Activated CD4-positive, alpha-beta T cell treated with anti-CD3 and anti-CD28 coated beads for 4 hours (primary cell): ENCODE results near the gene ADGRG1.

Source experiments
- DNase-seq, 2 donors: peaks; one replicate each; pipeline ENCODE4 v3.0.0-alpha.2; 2020

ADGRG1 gene

GRCh38 chr16:57606847-57607501, 21.5 kb upstream of the ADGRG1 start:
- no peak for DNase-seq

GRCh38 chr16:57607676-57608461, 20.6 kb upstream of the ADGRG1 start:
- DNase-seq = no peak

DNA sequence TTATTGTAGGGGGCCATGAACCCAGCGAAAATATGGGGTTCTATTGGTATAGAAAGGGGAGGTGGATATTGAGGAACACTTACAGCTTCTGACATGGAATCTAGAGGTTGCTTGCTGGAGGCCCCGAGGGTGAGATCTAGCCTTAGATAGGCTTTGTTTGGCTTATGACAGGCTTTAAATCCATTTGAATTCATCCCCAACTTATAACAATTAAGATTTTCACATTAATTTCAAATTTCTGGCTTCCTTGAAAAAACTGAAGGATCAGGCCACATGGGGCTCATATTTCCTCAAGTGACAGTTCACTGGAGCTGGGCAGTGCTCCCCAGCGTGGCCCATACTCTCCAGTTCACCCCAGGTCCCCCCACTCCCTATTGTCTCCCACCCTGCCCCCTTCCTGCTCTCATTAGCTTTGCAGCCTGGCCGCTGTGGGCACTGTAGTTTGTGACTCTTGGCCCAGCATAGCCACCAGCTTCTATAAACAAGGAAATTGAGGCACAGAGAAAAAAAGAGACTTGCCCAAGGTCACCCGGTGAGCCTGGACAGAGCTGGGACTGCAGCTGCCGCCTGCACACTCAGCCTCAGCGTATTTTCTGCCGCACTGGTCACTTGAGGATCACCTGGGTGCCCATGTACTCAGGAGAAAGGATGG, 19.8 kb upstream of the ADGRG1 start:
- DNase-seq = no peak

DNA sequence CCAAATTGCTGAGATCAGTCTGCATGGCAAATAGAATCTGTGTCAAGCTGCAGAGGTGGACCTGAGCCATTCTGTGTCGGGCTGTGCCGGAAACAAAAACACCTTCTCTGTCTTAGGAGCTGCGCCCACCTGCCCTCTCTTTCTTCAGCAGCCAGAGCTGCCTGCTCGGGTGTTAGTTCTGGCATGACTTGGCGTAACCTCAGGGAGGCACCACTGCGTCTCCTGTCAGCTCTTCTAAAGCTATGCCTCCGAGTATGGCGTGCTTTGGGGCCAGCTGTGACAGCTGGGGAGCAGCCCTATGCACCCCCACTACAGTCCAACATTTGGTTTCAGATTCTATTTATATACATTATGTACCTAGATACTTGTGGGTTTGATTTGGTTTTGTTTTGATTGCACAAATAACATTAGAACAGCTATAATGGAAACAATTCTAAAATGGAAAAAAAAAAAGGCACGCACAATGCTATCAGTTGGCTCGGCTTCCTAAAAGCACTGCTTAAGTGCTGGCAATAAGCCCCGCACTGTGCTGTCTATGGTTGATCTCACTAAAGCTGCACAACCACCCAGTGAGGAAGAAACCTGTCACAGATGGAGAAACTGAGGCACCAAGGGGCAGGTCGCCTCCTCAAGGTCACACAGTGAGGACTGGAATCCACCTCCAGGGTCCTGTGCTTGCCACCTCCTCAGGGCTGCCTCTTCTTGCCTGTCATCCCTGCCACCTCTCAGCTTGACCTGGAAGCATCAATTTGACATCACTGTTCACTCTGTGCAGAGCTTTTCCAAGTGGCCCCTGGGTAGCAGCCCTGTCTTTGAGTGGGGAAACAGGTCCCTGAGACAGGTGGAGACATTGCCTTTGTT, 18.7 kb upstream of the ADGRG1 start:
- DNase-seq = peak in 1 of 2 donors; percentile 30

DNA sequence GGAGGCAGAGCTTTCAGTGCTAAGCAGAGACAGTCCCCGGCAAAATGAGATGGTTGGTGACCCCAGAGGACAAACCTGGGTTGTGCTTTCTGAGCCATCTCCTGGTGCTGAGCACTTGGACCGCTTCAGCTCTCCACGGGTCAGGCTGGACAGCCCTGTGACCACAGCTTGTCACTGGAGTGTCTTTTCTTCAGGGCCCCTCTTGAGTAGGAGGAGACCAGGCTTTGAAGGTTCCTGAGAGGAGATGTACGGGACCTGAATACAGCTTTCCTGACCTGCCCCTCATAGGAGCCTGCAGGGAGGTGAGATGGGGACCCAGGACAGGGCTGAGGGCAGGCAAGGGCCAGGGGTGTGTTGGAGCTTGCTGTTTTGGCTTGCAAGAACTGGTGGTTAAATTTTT, 17.8 kb upstream of the ADGRG1 start:
- DNase-seq = no peak

DNA sequence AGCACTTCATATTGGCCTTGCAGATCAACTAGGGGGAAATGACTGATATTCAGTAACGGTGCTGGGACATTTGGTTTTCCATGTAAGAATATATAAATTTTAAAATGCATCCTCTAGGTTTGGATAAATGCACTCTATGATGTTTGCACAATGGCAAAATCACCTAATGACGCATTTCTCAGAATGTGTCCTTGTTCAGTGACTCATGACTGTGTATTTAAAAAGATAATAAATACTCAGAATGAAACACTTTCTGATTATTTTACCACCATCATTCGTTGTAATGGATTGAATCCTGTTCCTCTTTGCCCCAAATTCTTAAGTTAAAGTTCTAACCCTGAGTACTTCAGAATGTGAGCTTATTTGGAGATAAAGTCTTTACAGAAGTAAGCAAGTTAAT, 17.2 kb upstream of the ADGRG1 start:
- no peak for DNase-seq

DNA sequence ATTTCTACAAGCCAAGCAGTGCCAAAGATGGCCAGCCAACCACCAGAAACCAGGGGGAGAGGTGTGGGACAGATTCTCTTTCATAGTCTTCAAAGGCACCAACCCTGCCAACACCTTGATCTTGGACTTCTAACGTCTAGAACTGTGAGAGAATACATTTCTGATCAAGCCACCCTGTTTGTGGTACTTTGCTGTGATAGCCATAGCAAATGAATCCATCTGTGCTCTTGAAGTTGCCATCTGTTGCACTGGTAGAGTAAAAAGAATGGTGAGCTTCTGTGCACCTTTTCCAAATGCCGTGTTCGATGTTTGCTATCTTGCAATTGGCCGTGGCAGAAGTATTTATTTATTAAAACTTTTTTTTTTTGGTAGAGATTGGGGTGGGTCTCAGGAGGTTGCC, 16.7 kb upstream of the ADGRG1 start:
- DNase-seq = no peak

DNA sequence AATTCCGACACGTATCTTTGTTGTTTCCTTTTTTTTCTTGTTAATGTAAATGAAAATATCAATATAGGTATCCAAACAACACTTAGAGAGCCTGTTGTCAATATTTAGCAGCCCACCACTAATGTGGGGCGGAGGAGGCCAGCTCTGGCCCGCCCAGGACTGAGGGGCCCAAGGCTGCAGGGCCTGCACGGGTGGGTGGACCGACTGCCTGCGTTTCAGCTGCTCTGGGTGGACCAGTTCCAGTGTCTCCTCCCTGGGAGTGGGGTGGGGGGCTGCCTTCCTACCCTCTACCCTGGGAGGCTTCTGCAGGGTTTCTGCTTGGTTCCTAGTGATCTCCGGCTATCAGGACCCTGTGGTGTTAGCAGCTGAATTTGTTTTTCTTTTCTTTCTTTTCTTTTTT, 15.9 kb upstream of the ADGRG1 start:
- no peak for DNase-seq

DNA sequence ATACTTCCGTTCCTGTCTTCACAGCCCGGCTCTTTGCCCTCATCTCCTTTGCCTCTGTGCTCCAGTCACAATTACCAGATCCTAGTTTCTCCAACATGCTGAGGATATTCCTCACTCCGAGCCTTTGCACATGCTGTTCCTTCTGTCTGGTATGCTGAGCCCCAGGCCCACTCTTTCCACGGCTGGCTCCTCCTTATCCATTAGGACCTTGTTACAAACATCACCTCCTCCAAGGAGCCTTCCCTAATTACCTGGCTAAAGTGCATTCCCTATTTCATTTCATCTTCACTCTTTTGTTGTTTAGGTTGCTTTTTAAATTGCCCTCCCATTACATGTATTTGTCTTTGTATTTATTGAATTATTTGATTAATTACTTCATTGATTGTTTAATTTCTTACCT, 14.9 kb upstream of the ADGRG1 start:
- DNase-seq = no peak

GRCh38 chr16:57614536-57614935, 13.9 kb upstream of the ADGRG1 start:
- DNase-seq = no peak

DNA sequence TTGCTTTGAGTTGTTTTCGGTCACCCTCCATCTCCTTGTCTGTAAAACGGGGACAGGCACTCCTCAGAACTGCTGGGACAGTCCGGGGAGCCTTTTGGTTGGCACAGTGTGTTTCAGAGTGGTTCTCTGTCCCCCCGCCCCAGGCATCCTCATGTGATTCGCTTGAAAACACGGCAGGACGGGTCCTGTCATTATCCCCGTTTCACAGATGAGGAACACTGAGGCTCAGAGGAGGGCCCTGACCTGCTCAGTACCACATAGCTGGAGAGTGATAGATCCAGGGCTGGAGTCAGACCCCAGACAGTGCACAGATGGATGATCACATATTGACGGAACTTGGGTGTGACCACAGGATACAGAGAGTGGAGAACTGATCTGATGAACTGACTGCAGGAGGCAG, 13.5 kb upstream of the ADGRG1 start:
- DNase-seq = no peak

DNA sequence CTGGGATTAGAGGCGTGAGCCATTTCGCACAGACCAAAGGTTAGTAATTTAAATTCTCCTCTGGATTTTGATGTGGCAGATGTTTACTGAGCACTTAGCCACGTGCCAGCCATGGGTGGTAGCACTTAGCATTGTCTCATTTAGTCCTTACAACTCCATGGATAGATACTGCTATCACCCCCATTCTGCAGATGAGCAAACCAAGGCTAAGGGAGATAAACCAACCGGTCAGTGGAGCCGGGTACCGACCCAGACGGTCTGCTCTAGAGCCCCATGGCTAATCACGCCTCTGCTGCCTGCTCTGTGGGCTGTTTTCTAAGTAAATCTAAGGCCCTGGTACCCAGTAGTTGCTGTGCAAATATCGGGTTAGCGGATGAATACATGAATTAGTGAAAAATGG, 12.6 kb upstream of the ADGRG1 start:
- DNase-seq = no peak

DNA sequence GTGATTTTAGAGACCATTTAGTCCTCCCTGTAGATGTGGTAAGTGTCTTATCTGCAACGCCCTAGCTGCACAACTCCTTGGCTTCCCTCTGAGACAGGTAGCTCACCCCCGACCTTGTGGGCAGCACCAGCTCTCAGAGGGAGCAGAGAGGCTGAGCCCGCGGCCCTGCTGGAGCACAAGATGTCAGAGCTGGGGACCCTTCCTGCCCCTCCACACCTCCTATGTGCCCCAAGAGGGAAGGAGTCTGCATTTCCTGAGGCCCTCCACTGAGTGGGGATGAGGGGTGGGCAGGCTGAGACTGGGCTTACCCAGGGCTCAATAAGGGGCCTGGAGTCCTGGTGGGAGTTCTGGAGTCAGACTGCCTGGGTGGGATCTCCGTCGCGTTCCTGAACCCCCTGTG, 12.2 kb upstream of the ADGRG1 start:
- DNase-seq = no peak

- no peak for DNase-seq
Observed at GRCh38 chr16:57616876-57617275, 11.6 kb upstream of the ADGRG1 start.

DNA sequence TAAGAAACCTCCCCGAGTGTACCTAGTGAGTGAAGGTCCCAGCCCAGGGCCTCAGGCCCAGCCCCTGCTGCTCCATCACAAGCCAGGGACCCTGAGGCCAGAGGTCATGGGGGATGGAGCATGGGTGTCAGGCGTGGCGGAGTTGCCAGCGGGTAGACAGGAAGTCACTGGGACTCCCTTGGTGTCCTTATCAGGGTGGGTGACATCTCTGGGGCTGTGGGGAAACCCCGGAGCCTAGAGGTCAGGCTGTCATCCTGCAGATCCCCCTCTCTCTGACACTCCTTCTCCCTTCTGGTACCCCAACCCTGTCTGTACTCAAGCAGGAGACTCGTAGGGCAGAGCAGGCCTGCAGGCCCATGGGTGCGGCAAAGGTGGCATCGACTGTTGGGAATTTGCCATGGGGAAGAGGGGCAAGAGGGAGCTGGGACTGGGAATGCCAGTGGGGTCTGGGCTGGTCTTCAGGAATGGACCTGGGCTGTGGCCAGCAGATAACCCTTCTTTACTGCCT, 10.8 kb upstream of the ADGRG1 start:
- no peak for DNase-seq

DNA sequence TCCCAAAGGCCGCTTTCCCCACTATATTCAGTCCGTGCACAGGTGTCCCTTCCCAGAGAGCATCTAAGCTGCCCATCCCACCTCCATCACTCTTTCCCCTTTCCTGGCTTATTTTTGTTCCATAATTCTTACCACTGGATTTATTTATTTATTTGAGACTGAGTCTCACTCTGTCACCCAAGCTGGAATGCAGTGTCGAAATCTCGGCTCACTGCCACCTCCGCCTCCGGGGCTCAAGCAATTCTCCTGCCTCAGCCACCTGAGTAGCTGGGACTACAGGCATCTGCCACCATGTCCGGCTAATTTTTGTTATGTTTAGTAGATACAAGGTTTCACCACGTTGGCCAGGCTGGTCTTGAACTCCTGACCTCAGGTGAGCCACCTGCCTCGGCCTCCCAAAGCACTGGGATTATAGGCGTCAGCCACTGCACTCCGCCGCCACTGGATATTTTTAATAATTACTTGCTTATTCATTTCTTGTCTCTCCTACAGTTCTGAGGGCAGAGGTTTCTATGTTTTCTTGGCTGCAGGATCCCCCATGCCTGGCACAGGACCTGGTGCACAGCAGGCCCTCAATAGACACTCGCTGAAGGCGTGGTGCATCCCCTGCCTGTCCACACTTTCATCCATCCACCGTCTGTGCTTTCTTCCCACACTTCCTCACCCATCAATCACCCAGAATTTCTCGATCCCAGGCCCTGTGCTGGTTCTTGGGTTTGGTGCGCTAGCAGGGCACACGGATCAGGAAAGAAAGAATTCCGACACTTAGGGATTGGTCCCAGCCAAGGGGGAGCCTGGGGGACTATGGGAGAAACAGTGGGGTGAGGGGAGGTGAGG, 9.9 kb upstream of the ADGRG1 start:
- no peak for DNase-seq

- no peak for DNase-seq
Observed at GRCh38 chr16:57619133-57619605, 9.3 kb upstream of the ADGRG1 start.

GRCh38 chr16:57619606-57620334, 8.7 kb upstream of the ADGRG1 start:
- DNase-seq = no peak

- DNase-seq = no peak
Observed at GRCh38 chr16:57620335-57621231, 7.8 kb upstream of the ADGRG1 start.
